Adrenal gland (tissue), 12 donors: Measurements from ENCODE around the gene FAM43A. TPM values are rescaled to one million over a fixed set of nuclear protein-coding genes. Genes with fewer than 3 reads are reported as not detected.
A peak's percentile ranks its signal among the peaks of the same experiment; 100 is the strongest.

Experiments used
- DNase-seq, 7 donors: peaks; one replicate each; pipeline ENCODE4 v3.0.0-alpha.2; 2019 to 2020
- H3K27ac ChIP-seq, 5 donors: fragments of 200-600 bp; sonication (generic) in 4 of 5; 1 replicate in 3 of 5; 2 replicates in 2 of 5; pipeline versions ENCODE4 v1.5.1 to v1.8.0; 2016 to 2020; ENCODE audit warnings: mild to moderate bottlenecking in 1 of 5
- H3K27me3 ChIP-seq: fragments of 200-600 bp; 2 replicates; pipeline ENCODE4 v1.8.0; 2021
- H3K36me3 ChIP-seq, 2 donors: fragments of 200-600 bp; replicated peaks in 1 of 2; 1 replicate in 1 of 2; 2 replicates in 1 of 2; pipeline versions ENCODE4 v1.5.1 to v1.8.0; 2018 to 2022
- H3K4me1 ChIP-seq, 2 donors: fragments of 200-600 bp; replicated peaks in 1 of 2; 1 replicate in 1 of 2; 2 replicates in 1 of 2; pipeline versions ENCODE4 v1.5.1 to v1.8.0; 2018 to 2021
- H3K4me3 ChIP-seq, 4 donors: fragments of 200-600 bp; sonication (generic) in 3 of 4; one replicate each; pipeline ENCODE4 v1.5.1; 2016 to 2018
- H3K9me3 ChIP-seq, 3 donors: fragments of 200-600 bp; sonication (generic) in 1 of 3; replicated peaks in 1 of 3; 1 replicate in 2 of 3; 2 replicates in 1 of 3; pipeline versions ENCODE4 v1.5.1 to v1.8.0; 2016 to 2021
- CTCF ChIP-seq, 6 experiments: fragments of 450-650 bp in 4 of 6; fragments of 200-600 bp in 2 of 6; sonication (generic) in 1 of 6; IDR thresholded peaks; 1 replicate in 5 of 6; 2 replicates in 1 of 6; pipeline versions ENCODE4 v1.5.1 to v1.8.0; 2016 to 2021; ENCODE audit warnings: antibody characterized with exemption in 6 of 6, mild to moderate bottlenecking in 2 of 6, moderate library complexity in 1 of 6
- POLR2A ChIP-seq, 2 donors: fragments of 450-650 bp; IDR thresholded peaks; one replicate each; pipeline ENCODE4 v1.6.1; 2017; ENCODE audit warnings: antibody characterized with exemption in 2 of 2, mild to moderate bottlenecking in 2 of 2, moderate library complexity in 1 of 2
- WGBS, 4 donors: extraction: QIAGEN DNeasy Blood & Tissue Kit in 2 of 4; methylation state at CpG; one replicate each; pipeline versions ENCODE4 v1.1.5 to v1.1.7; 2013 to 2017; 5-methylcytosine and 5-hydroxymethylcytosine counted together
- intact Hi-C, 2 donors: fragments of 100-400 bp; cut with DNase I; formaldehyde crosslinking; loops; one replicate each; pipeline versions ENCODE4 v1.14.1 to v1.15.0; 2022 to 2023
- polyA plus RNA-seq, 3 donors: library from polyadenylated mRNA; stranded (reverse); fragments of 200-250 nt in 2 of 3; fragments of 350-450 nt in 1 of 3; fragmentation: Illumina TruSeq in 1 of 3; extraction: RNeasy Lipid Tissue Mini Kit (QIAGEN cat#74804) in 1 of 3; gene quantifications; one replicate each; pipeline ENCODE4 v1.2.3, GENCODE V29; 2013 to 2014
- total RNA-seq, 9 donors: library from RNA; depleted of rRNA in 4 of 9; stranded (reverse); fragments of >200 nt in 4 of 9; fragments of 120-200 nt in 1 of 9; fragmentation: NEBNext Ultra II Directional in 1 of 9; extraction: Animal tissue kit (Norgen Biotek cat#: 25700) in 1 of 9; gene quantifications; one replicate each; pipeline versions ENCODE4 v1.1.0 to v1.2.4, GENCODE V29; 2013 to 2023
- donor health status: healthy with polysubstance abuse.
- donor health status: Bipolar disorder and iron deficiency.
- donor health status: DM: yes; HTN: yes; CAD: no.
- donor health status: DM: no; HTN: no; CAD: no.
- donor health status: DM: no; HTN: no; CAD: no.
- donor health status: DM: yes; HTN: yes; CAD: no.

The FAM43A gene
- total and polyA plus RNA-seq, 12 donors, result 0.99 to 18.7 (median 7.3) TPM

- no peak overlapping the region for H3K27ac ChIP-seq
- TF ChIP-seq CTCF (IDR thresholded peaks at IDR 0.05), result no peak
- no peak for TF ChIP-seq POLR2A (IDR thresholded peaks at IDR 0.05)
- no peaks in the 10 kb centered on the region for H3K27me3 ChIP-seq
- no peaks in the 10 kb centered on the region for H3K9me3 ChIP-seq
- no peaks in the 10 kb centered on the region for H3K4me1 ChIP-seq
- WGBS, 4 donors, result 85 to 100% (median 90%) methylated on average over 1 to 2 of the region's 2 CpGs
- no peak for DNase-seq
- H3K4me3 ChIP-seq, result no peak overlapping the region
- intact Hi-C loops, result no loop called here
- H3K36me3 ChIP-seq, result no peaks in the 10 kb centered on the region
Measured at GRCh38 chr3:194728986-194729385, 43.3 kb downstream of the FAM43A start.

GRCh38 chr3:194730365-194730764 is 44.7 kb downstream of the FAM43A start:
- Histone ChIP-seq H3K9me3 (no peaks in the 10 kb centered on the region), H3K4me1 (no peaks in the 10 kb centered on the region), H3K36me3 (no peaks in the 10 kb centered on the region), H3K4me3 (no peak overlapping the region), H3K27ac (no peak overlapping the region), H3K27me3 (no peaks in the 10 kb centered on the region)
- TF ChIP-seq POLR2A (IDR thresholded peaks at IDR 0.05) (no peak), CTCF (IDR thresholded peaks at IDR 0.05) (no peak)
- DNase-seq, result peak in 1 of 7 donors; percentile 58
- WGBS, 4 donors, result 66 to 76% (median 69%) methylated on average over 9 to 10 of the region's 10 CpGs
- intact Hi-C loops, result no loop called here

GRCh38 chr3:194731506-194732073 is 45.9 kb downstream of the FAM43A start:
- TF ChIP-seq POLR2A (IDR thresholded peaks at IDR 0.05) (no peak), CTCF (IDR thresholded peaks at IDR 0.05) (no peak)
- Histone ChIP-seq H3K4me3 (no peak overlapping the region), H3K36me3 (no peaks in the 10 kb centered on the region), H3K9me3 (no peaks in the 10 kb centered on the region), H3K4me1 (no peaks in the 10 kb centered on the region), H3K27ac (no peak overlapping the region), H3K27me3 (no peaks in the 10 kb centered on the region)
- 71 to 81% (median 77%) methylated on average over 4 to 5 of the region's 5 CpGs for WGBS, 4 donors
- intact Hi-C loops, result no loop called here
- DNase-seq, result no peak

GRCh38 chr3:194732617-194733016 is 46.9 kb downstream of the FAM43A start:
- Histone ChIP-seq H3K36me3 (no peaks in the 10 kb centered on the region), H3K4me1 (no peaks in the 10 kb centered on the region), H3K27ac (no peak overlapping the region), H3K4me3 (no peak overlapping the region), H3K9me3 (no peaks in the 10 kb centered on the region), H3K27me3 (no peaks in the 10 kb centered on the region)
- WGBS, 4 donors, result 51 to 65% (median 59%) methylated on average over 4 of the region's 4 CpGs
- no peak for DNase-seq
- intact Hi-C loops, result no loop called here
- TF ChIP-seq POLR2A (IDR thresholded peaks at IDR 0.05) (no peak), CTCF (IDR thresholded peaks at IDR 0.05) (no peak)
